GM12874 (cell line): ENCODE results near the gene ZNHIT3.

Source experiments
- CTCF ChIP-seq: IDR thresholded peaks from 2 replicates; pipeline ENCODE4 v1.5.1; 2011; ENCODE audit warnings: low read depth, mild to moderate bottlenecking, control low read depth, low read length, moderate library complexity; ENCODE audit not compliant: insufficient read depth

The ZNHIT3 gene

GRCh38 chr17:36463916-36464764 is 22.3 kb upstream of the ZNHIT3 start:
- TF ChIP-seq CTCF, result no peak

GRCh38 chr17:36464765-36465088 is 21.8 kb upstream of the ZNHIT3 start:
- no peak for TF ChIP-seq CTCF

GRCh38 chr17:36468903-36469635 is 17.4 kb upstream of the ZNHIT3 start:
- TF ChIP-seq CTCF, result no peak

- no peak for TF ChIP-seq CTCF
Measured at GRCh38 chr17:36469733-36470132, 16.7 kb upstream of the ZNHIT3 start.

GRCh38 chr17:36470499-36470898 is 16.0 kb upstream of the ZNHIT3 start:
- TF ChIP-seq CTCF, result no peak

- no peak for TF ChIP-seq CTCF
Measured at GRCh38 chr17:36474571-36474970, 11.9 kb upstream of the ZNHIT3 start.

- no peak for TF ChIP-seq CTCF
Measured at GRCh38 chr17:36475346-36475970, 11.0 kb upstream of the ZNHIT3 start.
